IPS-18c (cell line): ENCODE data around the gene TBPL2.
"Not testable (repeated sequence)": the region's sequence is repeated elsewhere in the genome, so short reads cannot be mapped to it uniquely, and the experiment has no call there.

ENCODE experiments used
- H3K4me3 ChIP-seq: 2 replicates; pipeline ENCODE4 v1.7.0; 2013; ENCODE audit warnings: low read depth, mild to moderate bottlenecking, low read length, moderate library complexity; ENCODE audit not compliant: insufficient read depth
- H3K9me3 ChIP-seq: one replicate; pipeline ENCODE4 v1.6.1; 2013; ENCODE audit warnings: mild to moderate bottlenecking, low read length, moderate library complexity; ENCODE audit not compliant: control insufficient read depth, insufficient read depth

TBPL2 gene

GRCh38 chr14:55384536-55384935 lies 55.9 kb downstream of the TBPL2 start:
- Histone ChIP-seq H3K9me3 (no peaks in the 10 kb centered on the region), H3K4me3 (no peak overlapping the region)

GRCh38 chr14:55383541-55384140 lies 56.8 kb downstream of the TBPL2 start:
- no peaks in the 10 kb centered on the region for H3K9me3 ChIP-seq
- H3K4me3 ChIP-seq, result no peak overlapping the region

- not testable (repeated sequence) for H3K4me3 ChIP-seq, H3K9me3 ChIP-seq
Measured at GRCh38 chr14:55383056-55383466, 57.4 kb downstream of the TBPL2 start.

GRCh38 chr14:55382483-55382882 lies 57.9 kb downstream of the TBPL2 start:
- no peaks in the 10 kb centered on the region for H3K9me3 ChIP-seq
- H3K4me3 ChIP-seq, result no peak overlapping the region

- Histone ChIP-seq H3K9me3 (no peaks in the 10 kb centered on the region), H3K4me3 (no peak overlapping the region)
Measured at GRCh38 chr14:55381561-55381960, 58.9 kb downstream of the TBPL2 start.

- Histone ChIP-seq H3K9me3 (no peaks in the 10 kb centered on the region), H3K4me3 (no peak overlapping the region)
Measured at GRCh38 chr14:55381040-55381439, 59.4 kb downstream of the TBPL2 start.

- no peak overlapping the region for H3K4me3 ChIP-seq
- H3K9me3 ChIP-seq, result no peaks in the 10 kb centered on the region
Measured at GRCh38 chr14:55377236-55377635, 63.2 kb downstream of the TBPL2 start.

GRCh38 chr14:55374771-55375170 lies 65.6 kb downstream of the TBPL2 start:
- Histone ChIP-seq H3K9me3 (no peaks in the 10 kb centered on the region), H3K4me3 (no peak overlapping the region)

- no peak overlapping the region for H3K4me3 ChIP-seq
- no peaks in the 10 kb centered on the region for H3K9me3 ChIP-seq
Measured at GRCh38 chr14:55373784-55374705, 66.4 kb downstream of the TBPL2 start.

GRCh38 chr14:55372825-55373224 lies 67.6 kb downstream of the TBPL2 start:
- Histone ChIP-seq H3K9me3 (no peaks in the 10 kb centered on the region), H3K4me3 (no peak overlapping the region)

- Histone ChIP-seq H3K4me3 (no peak overlapping the region), H3K9me3 (no peaks in the 10 kb centered on the region)
Measured at GRCh38 chr14:55372423-55372822, 68.0 kb downstream of the TBPL2 start.

GRCh38 chr14:55370883-55371455 lies 69.4 kb downstream of the TBPL2 start:
- H3K9me3 ChIP-seq, result no peaks in the 10 kb centered on the region
- no peak overlapping the region for H3K4me3 ChIP-seq

- H3K4me3 ChIP-seq, result no peak overlapping the region
- no peaks in the 10 kb centered on the region for H3K9me3 ChIP-seq
Measured at GRCh38 chr14:55366271-55366670, 74.1 kb downstream of the TBPL2 start.
